HepG2 (cell line): ENCODE data around the gene HAUS5. TPM values are rescaled to one million over a fixed set of nuclear protein-coding genes. Genes with fewer than 3 reads are reported as not detected.
A peak's percentile ranks its signal among the peaks of the same experiment; 100 is the strongest.

Experiments used
- ATF4 ChIP-seq, 2 experiments: fragments of 450-650 bp in 1 of 2; sonication (generic) in 1 of 2; formaldehyde crosslinking; IDR thresholded peaks; 2 replicates each; pipeline versions ENCODE4 v1.5.0 to v1.8.0; 2020 to 2022; ENCODE audit warnings: mild to moderate bottlenecking in 1 of 2, missing genetic modification reagents in 1 of 2
- DNMT1 ChIP-seq: sonication (generic); formaldehyde crosslinking; IDR thresholded peaks from 2 replicates; pipeline ENCODE4 v1.5.1; 2020; ENCODE audit warnings: mild to moderate bottlenecking, missing genetic modification reagents
- HOXA5 ChIP-seq: sonication (generic); formaldehyde crosslinking; IDR thresholded peaks from 2 replicates; pipeline ENCODE4 v1.4.0; 2020; ENCODE audit warnings: missing genetic modification reagents
- IKZF1 ChIP-seq: fragments of 450-650 bp; IDR thresholded peaks from 2 replicates; pipeline ENCODE4 v1.7.1; 2016
- NR0B2 ChIP-seq: sonication (generic); formaldehyde crosslinking; IDR thresholded peaks from 2 replicates; pipeline ENCODE4 v1.4.0; 2020; ENCODE audit warnings: mild to moderate bottlenecking, missing genetic modification reagents
- NR2F2 ChIP-seq: IDR thresholded peaks from 2 replicates; pipeline ENCODE4 v1.6.1; 2012; ENCODE audit warnings: low read depth, inconsistent platforms, borderline replicate concordance
- PAF1 ChIP-seq: IDR thresholded peaks from 2 replicates; pipeline ENCODE4 v1.6.1; 2016; ENCODE audit warnings: missing genetic modification reagents, missing compliant biosample characterization
- RNF2 ChIP-seq: fragments of 450-650 bp; conservative IDR thresholded peaks from 2 replicates; pipeline ENCODE4 v1.6.1; 2016; ENCODE audit warnings: low read depth
- SAFB2 ChIP-seq: sonication (generic); formaldehyde crosslinking; IDR thresholded peaks from 2 replicates; pipeline ENCODE4 v1.5.1; 2020; ENCODE audit warnings: missing genetic modification reagents, low read depth, mild to moderate bottlenecking, borderline replicate concordance
- SMC3 ChIP-seq: IDR thresholded peaks from 2 replicates; pipeline ENCODE4 v1.6.1; 2011; ENCODE audit warnings: low read length, improper control_type of control experiment
- SP140L ChIP-seq: sonication (generic); formaldehyde crosslinking; IDR thresholded peaks from 2 replicates; pipeline ENCODE4 v1.4.0; 2020; ENCODE audit warnings: missing genetic modification reagents, borderline replicate concordance
- SRSF9 ChIP-seq: fragments of 200-400 bp; formaldehyde crosslinking; IDR thresholded peaks from 2 replicates; pipeline ENCODE4 v1.6.1; 2018; ENCODE audit warnings: borderline replicate concordance, mild to moderate bottlenecking, low read depth, low read length; ENCODE audit not compliant: insufficient read depth, poor library complexity, severe bottlenecking
- ZBTB10 ChIP-seq: sonication (generic); formaldehyde crosslinking; IDR thresholded peaks from 2 replicates; pipeline ENCODE4 v1.4.0; 2020; ENCODE audit warnings: missing genetic modification reagents, borderline replicate concordance
- ZBTB25 ChIP-seq: IDR thresholded peaks from 2 replicates; pipeline ENCODE4 v1.6.1; 2018; ENCODE audit warnings: missing genetic modification reagents
- ZNF101 ChIP-seq: sonication (generic); formaldehyde crosslinking; IDR thresholded peaks from 2 replicates; pipeline ENCODE4 v1.4.0; 2020; ENCODE audit warnings: mild to moderate bottlenecking, low read depth, missing genetic modification reagents, borderline replicate concordance
- ZNF30 ChIP-seq: sonication (generic); formaldehyde crosslinking; IDR thresholded peaks from 2 replicates; pipeline ENCODE4 v1.5.0; 2020; ENCODE audit warnings: mild to moderate bottlenecking, missing genetic modification reagents
- ZNF343 ChIP-seq: sonication (generic); formaldehyde crosslinking; IDR thresholded peaks from 2 replicates; pipeline ENCODE4 v1.4.0; 2020; ENCODE audit warnings: mild to moderate bottlenecking, missing genetic modification reagents
- ZNF678 ChIP-seq: sonication (generic); formaldehyde crosslinking; IDR thresholded peaks from 2 replicates; pipeline ENCODE4 v1.4.0; 2020; ENCODE audit warnings: mild to moderate bottlenecking, missing genetic modification reagents
- ZNF691 ChIP-seq: sonication (generic); formaldehyde crosslinking; IDR thresholded peaks from 2 replicates; pipeline ENCODE4 v1.4.0; 2020; ENCODE audit warnings: missing genetic modification reagents, low read depth, mild to moderate bottlenecking, borderline replicate concordance
- ZNF704 ChIP-seq: sonication (generic); formaldehyde crosslinking; IDR thresholded peaks from 2 replicates; pipeline ENCODE4 v1.8.1; 2023; ENCODE audit warnings: mild to moderate bottlenecking, inconsistent platforms, moderate library complexity, missing genetic modification reagents, borderline replicate concordance
- polyA plus RNA-seq, 8 experiments: library from polyadenylated mRNA; depleted of rRNA in 3 of 8; stranded (reverse) in 7 of 8; unstranded in 1 of 8; fragments of >200 nt; fragmentation: Illumina TruSeq in 4 of 8; extraction: Trizol in 4 of 8; gene quantifications; 2 replicates each; pipeline versions ENCODE4 v1.2.1 to v1.2.3, GENCODE V29; 2011 to 2016; ENCODE audit warnings: low read depth in 4 of 8, missing spikeins in 1 of 8, mixed read lengths in 1 of 8; ENCODE audit not compliant: insufficient read depth in 1 of 8
- total RNA-seq, 5 experiments: library from RNA; depleted of rRNA; stranded (reverse); fragments of >200 nt; fragmentation: Illumina TruSeq; extraction: Trizol; gene quantifications; 2 replicates each; pipeline ENCODE4 v1.2.3, GENCODE V29; 2016; ENCODE audit warnings: low read depth in 1 of 5

The HAUS5 gene
- total and polyA plus RNA-seq, 2 of the 13 experiments (the other 11 are each of a cell fraction or from before 2014, with no cell fraction given): 10.3 to 17.7 TPM

- TF ChIP-seq ZNF678 (CRISPR knock-in tag) (no peak; the same call in 1 of the 2 replicates), ZNF704 (peak; percentile 72; the same call in 1 of the 2 replicates), SMC3 (no peak; the same call in 1 of the 2 replicates), ZNF691 (CRISPR knock-in tag) (peak; percentile 62; the same call in 1 of the 2 replicates), SP140L (CRISPR knock-in tag) (no peak; the same call in 1 of the 2 replicates), RNF2 (peak; percentile 73; the same call in 1 of the 2 replicates), ATF4 (CRISPR knock-in tag; IDR thresholded peaks at IDR 0.05) (peak in 1 of 2 experiments; percentile 57; a peak in 2 of 4 replicates), ZNF343 (peak; percentile 66; the same call in 1 of the 2 replicates), NR2F2 (no peak), HOXA5 (CRISPR knock-in tag) (no peak; the same call in 1 of the 2 replicates), SAFB2 (no peak), ZNF30 (CRISPR knock-in tag) (no peak), ZNF101 (no peak), PAF1 (CRISPR knock-in tag) (no peak), NR0B2 (CRISPR knock-in tag) (peak; percentile 92), ZBTB25 (CRISPR knock-in tag) (no peak; the same call in 1 of the 2 replicates), IKZF1 (no peak), ZBTB10 (CRISPR knock-in tag) (0 out of 2 replicates have a peak, but pooled peaks have one; percentile 3), SRSF9 (no peak), DNMT1 (CRISPR knock-in tag) (peak; percentile 77; the same call in 1 of the 2 replicates)
These were observed 31.0 kb downstream of the HAUS5 start (continued) for GRCh38 chr19:35643255-35644205.
